ENCODE results near the gene TRIP12. TPM values are rescaled to one million over a fixed set of nuclear protein-coding genes. Genes with fewer than 3 reads are reported as not detected.

The TRIP12 gene
- total RNA-seq, 1 donor from 2014 or later, result 79.4 TPM

- Histone ChIP-seq H3K4me1 (no peaks in the 10 kb centered on the region), H3K9me3 (no peaks in the 10 kb centered on the region), H3K27me3 (no peaks in the 10 kb centered on the region), H3K4me3 (no peak overlapping the region), H3K36me3 (peaks cover 21 to 27% of the 10 kb centered on the region in 2 donors), H3K27ac (no peak overlapping the region)
- intact Hi-C loops (cut with DNase I), result no loop called here
- DNase-seq (ENCODE audit: low spot score in 2 of 2), result no peak
- TF ChIP-seq, protein P1, sequence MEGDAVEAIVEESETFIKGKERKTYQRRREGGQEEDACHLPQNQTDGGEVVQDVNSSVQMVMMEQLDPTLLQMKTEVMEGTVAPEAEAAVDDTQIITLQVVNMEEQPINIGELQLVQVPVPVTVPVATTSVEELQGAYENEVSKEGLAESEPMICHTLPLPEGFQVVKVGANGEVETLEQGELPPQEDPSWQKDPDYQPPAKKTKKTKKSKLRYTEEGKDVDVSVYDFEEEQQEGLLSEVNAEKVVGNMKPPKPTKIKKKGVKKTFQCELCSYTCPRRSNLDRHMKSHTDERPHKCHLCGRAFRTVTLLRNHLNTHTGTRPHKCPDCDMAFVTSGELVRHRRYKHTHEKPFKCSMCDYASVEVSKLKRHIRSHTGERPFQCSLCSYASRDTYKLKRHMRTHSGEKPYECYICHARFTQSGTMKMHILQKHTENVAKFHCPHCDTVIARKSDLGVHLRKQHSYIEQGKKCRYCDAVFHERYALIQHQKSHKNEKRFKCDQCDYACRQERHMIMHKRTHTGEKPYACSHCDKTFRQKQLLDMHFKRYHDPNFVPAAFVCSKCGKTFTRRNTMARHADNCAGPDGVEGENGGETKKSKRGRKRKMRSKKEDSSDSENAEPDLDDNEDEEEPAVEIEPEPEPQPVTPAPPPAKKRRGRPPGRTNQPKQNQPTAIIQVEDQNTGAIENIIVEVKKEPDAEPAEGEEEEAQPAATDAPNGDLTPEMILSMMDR (IDR thresholded peaks at IDR 0.05), result no peak
Measured at GRCh38 chr2:229874647-229875046, 47.2 kb downstream of the TRIP12 start.

GRCh38 chr2:229873123-229873581 is 48.7 kb downstream of the TRIP12 start:
- Histone ChIP-seq H3K27me3 (no peaks in the 10 kb centered on the region), H3K4me1 (no peaks in the 10 kb centered on the region), H3K27ac (no peak overlapping the region), H3K9me3 (no peaks in the 10 kb centered on the region), H3K4me3 (no peak overlapping the region), H3K36me3 (peaks cover 9 to 12% of the 10 kb centered on the region in 2 donors)
- intact Hi-C loops (cut with DNase I), result no loop called here
- DNase-seq (ENCODE audit: low spot score in 2 of 2), result no peak
- TF ChIP-seq, protein P1 (IDR thresholded peaks at IDR 0.05), result no peak

- no peak for DNase-seq (ENCODE audit: low spot score in 2 of 2)
- no peak overlapping the region for H3K4me3 ChIP-seq
- no peaks in the 10 kb centered on the region for H3K27me3 ChIP-seq
- no peak overlapping the region for H3K27ac ChIP-seq
- TF ChIP-seq, protein P1 (IDR thresholded peaks at IDR 0.05), result no peak
- no peaks in the 10 kb centered on the region for H3K36me3 ChIP-seq
- intact Hi-C loops (cut with DNase I), result no loop called here
- H3K4me1 ChIP-seq, result no peaks in the 10 kb centered on the region
- no peaks in the 10 kb centered on the region for H3K9me3 ChIP-seq
Measured at GRCh38 chr2:229870903-229871656, 50.7 kb downstream of the TRIP12 start.

DNA sequence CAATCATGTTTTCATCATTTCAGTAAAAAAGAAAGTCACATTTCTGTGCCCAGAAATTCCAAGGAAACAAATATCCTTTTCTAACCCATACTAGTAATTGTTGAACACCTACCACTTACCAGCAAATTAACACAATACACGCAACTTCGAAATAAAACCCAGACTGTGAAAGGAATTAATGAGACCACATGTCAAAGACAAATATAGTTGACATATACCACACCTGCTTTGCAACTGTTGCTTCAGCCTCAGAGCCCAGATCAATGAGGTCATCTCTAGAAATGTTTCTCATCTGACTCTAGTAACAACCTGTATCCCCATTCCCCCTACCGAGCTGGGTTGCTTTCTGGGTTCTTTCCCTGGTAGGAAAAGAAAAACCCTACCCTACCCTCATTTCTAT is 52.6 kb downstream of the TRIP12 start:
- TF ChIP-seq, protein P1 (IDR thresholded peaks at IDR 0.05), result no peak
- DNase-seq (ENCODE audit: low spot score in 2 of 2), result no peak
- peaks cover 0 to 2% of the 10 kb centered on the region in 2 donors for H3K4me1 ChIP-seq

DNA sequence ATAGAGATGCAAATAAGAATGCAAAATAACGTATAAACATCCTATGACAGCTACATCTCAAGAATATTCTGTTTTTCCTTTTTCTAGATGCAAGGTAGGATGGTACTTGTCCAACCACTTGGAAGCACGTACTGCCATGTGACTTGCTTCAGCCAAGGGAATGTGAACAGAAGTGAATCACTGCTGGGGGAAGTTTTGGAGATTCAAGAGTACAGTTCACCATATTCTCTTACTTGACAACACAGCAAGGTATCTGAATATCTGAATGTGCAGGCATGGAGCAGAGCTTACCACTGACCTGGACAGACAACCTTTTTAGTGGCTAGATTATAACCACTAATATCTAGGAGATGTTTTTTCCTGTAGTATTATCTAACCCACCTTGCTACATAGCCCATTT is 53.0 kb downstream of the TRIP12 start:
- TF ChIP-seq, protein P1 (IDR thresholded peaks at IDR 0.05), result no peak
- Histone ChIP-seq H3K4me3 (no peak overlapping the region), H3K27ac (no peak overlapping the region), H3K36me3 (no peaks in the 10 kb centered on the region), H3K27me3 (no peaks in the 10 kb centered on the region), H3K4me1 (peaks cover 0 to 2% of the 10 kb centered on the region in 2 donors), H3K9me3 (no peaks in the 10 kb centered on the region)
- no peak for DNase-seq (ENCODE audit: low spot score in 2 of 2)
- intact Hi-C loops (cut with DNase I), result no loop called here

More for the DNA sequence above, 52.6 kb downstream of the TRIP12 start:
- Histone ChIP-seq H3K4me3 (no peak overlapping the region), H3K27me3 (no peaks in the 10 kb centered on the region), H3K36me3 (no peaks in the 10 kb centered on the region), H3K9me3 (no peaks in the 10 kb centered on the region), H3K27ac (no peak overlapping the region)
- intact Hi-C loops (cut with DNase I), result no loop called here
